22Rv1 (cell line): ENCODE data around the gene SYNJ2.
"Not testable (repeated sequence)": the region's sequence is repeated elsewhere in the genome, so short reads cannot be mapped to it uniquely, and the experiment has no call there.

Experiments
- H3K27ac ChIP-seq: fragments of 450-650 bp; 2 replicates; pipeline ENCODE4 v1.5.1; 2017
- ZFX ChIP-seq: fragments of 450-650 bp; IDR thresholded peaks from 2 replicates; pipeline ENCODE4 v1.6.1; 2017; ENCODE audit warnings: antibody characterized with exemption, borderline replicate concordance
- TF ChIP-seq, protein P1 (sequence below): fragments of 450-650 bp; IDR thresholded peaks from 2 replicates; pipeline ENCODE4 v1.5.1; 2017; ENCODE audit warnings: mild to moderate bottlenecking

Gene SYNJ2

DNA sequence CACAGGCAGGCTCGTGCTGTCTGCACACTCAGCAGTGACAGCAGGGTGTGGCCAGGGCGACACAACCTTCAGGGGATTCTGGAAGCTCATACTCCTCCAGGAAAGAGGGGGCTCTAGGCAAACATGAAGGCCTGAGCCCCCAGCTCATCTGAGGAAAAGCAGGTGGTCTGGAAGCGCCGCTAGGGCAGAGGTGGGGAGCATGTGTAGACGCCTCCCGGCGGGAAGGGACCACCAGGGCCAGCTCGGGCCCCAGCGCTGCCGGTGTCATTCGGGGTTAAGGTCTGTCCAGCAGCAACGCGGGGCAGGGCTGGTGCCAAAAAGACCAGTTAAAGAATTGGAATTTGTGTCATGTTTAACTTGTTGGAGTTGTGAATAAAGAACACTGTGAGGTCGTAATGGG lies 39.3 kb upstream of the SYNJ2 start:
- TF ChIP-seq ZFX = no peak
- TF ChIP-seq, protein P1, sequence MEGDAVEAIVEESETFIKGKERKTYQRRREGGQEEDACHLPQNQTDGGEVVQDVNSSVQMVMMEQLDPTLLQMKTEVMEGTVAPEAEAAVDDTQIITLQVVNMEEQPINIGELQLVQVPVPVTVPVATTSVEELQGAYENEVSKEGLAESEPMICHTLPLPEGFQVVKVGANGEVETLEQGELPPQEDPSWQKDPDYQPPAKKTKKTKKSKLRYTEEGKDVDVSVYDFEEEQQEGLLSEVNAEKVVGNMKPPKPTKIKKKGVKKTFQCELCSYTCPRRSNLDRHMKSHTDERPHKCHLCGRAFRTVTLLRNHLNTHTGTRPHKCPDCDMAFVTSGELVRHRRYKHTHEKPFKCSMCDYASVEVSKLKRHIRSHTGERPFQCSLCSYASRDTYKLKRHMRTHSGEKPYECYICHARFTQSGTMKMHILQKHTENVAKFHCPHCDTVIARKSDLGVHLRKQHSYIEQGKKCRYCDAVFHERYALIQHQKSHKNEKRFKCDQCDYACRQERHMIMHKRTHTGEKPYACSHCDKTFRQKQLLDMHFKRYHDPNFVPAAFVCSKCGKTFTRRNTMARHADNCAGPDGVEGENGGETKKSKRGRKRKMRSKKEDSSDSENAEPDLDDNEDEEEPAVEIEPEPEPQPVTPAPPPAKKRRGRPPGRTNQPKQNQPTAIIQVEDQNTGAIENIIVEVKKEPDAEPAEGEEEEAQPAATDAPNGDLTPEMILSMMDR = no peak
- H3K27ac ChIP-seq = no peak overlapping the region

DNA sequence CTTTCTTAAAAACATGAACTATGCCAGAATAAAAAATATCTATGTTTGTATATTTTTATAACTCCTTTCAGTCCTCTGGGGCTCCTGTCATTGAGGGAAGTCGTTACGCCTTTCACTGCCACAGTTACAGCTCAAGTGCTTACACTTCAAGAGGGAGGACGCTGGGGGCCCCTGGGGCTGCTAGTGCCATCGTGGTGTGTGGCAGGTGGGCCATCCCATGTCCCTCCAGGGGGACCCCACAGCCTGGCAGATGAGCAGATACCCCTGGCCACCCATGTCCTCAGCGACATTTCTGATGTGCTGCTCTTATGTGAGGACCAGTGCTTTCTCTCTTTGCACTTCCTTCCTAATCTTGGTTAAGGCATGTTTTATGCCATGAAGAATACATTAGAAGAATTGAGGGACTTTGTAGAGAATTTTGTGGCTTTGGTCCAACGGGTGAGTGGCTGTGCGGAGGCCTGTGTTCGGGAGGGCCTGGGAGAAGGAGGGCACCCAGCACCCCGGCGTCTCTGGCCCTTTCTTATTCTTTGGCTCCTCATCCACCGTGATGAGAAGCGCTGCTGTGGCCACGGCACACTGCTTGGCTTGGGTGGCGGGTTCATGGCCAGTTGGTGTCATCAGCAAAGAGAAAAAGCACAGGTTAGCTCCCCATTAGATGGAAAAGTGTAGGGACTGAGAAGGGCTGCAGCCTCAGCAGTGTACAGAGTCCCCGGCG lies 38.3 kb upstream of the SYNJ2 start:
- no peak overlapping the region for H3K27ac ChIP-seq
- TF ChIP-seq, protein P1 = no peak
- TF ChIP-seq ZFX = no peak

DNA sequence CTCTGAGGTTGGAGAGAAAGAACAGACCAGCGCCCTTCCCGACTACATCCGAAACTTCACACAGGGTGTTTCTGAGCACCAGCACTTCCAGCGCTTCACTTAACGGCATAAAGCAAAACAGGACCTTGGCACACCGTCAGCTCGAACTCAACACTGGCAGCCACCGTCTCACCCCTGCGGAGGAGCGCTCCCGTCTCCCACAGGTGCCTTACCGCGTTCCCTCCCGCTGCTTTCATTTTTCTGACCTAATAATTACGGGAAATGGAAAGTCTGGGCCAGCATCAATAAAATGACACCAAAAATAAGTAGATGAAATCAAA lies 37.7 kb upstream of the SYNJ2 start:
- H3K27ac ChIP-seq = no peak overlapping the region
- TF ChIP-seq ZFX = no peak
- TF ChIP-seq, protein P1 = no peak

DNA sequence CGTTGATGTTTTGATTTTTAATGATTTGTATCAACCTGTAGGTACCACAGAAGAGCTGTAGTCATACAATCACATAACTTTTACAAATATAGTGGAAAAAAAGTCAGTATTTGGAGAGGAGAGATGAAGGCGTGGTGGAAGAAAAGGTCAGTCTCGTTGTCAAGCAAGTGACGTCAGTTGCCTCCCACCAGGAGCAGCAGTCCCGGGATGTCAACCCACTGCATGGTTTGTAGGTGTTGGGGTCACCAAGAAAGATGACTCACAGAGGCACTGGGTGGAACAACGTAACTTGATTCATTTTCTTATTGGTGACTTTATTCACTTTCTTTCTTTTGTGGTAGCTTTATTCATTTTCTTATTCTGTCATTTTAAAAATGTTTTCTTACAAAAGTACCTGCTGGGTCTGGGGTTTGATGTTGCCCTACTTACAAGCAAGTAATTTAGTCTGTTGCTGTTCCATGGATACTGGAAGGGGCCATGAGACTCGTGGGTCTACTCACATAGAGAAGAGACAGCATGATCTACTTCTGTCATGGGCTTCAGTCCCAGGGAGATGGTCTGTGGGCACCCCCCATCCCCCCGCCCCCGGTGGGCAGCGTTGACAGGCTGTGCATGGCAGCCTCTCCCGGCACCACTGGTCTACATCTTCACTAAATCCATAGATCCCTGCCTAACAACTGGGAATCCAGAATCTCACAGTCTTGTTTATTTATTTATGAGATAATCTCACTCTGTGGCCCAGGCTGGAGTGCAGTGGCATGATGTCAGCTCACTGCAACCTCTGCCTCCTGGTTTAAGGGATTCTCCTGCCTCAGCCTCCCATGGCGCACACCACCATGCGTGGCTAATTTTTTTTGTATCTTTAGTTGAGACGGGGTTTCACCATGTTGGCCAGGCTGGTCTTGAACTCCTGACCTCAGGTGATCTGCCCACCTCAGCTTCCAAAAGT lies 36.4 kb upstream of the SYNJ2 start:
- H3K27ac ChIP-seq = no peak overlapping the region
- TF ChIP-seq, protein P1 = no peak
- no peak for TF ChIP-seq ZFX

DNA sequence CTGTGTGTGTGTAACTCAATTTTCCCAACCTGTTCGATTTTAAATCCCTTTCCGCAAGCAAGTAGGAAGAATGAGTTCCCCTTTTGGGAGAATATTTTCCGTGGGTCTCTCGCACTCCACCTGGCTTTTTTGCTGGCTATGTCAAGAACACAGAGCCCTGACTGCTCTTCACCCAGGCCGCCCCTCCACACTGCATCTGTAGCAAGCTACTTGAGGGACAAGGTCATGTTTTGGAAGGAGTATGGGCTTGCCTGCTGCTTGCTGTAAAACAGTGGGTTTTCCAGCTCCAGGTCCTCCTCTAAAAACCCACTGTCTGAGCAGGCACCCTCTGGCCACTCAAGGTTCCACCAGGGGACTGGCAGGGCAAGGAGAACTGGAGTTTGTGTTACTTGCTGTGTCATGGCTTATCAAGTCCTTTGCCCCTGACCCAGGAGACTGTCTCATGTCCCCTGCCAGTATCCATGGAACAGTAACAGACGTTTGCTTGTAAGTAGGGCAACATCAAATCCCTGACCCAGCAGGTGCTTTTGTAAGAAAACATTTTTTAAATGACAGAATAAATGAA lies 35.5 kb upstream of the SYNJ2 start:
- no peak for TF ChIP-seq ZFX
- TF ChIP-seq, protein P1 = no peak
- no peak overlapping the region for H3K27ac ChIP-seq

DNA sequence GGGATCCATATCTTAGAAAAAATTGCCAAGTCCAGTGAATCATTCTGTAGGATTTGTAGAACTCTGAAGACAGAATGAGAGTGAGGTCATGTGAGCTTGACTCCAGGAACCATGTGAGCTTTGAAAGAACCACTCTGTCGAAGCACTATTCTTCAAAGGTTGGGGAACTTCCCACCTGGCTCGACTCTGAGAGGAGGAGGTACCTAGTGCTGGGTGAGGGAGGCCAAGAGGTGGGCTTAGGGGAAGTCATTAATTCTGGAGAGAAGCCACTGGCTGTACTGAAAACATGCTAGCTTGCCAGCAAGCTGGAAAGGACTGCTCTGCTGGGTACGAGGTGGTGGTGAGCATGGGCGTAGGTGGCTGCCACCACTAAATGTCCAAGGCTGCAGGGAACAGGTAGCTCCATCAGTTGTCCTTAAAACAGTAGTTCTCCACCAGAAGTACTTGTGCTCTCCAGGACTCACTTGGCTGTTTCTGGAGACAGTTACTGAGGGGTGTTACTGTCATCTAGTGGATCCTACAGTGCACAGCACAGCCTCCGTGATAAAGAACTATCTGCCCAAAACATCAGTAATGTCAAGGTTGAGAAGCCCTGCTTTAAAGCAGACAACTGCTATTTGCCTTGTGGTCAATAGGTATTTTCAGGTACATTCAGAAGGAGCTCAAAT lies 34.7 kb upstream of the SYNJ2 start:
- TF ChIP-seq ZFX = no peak
- TF ChIP-seq, protein P1 = peak; percentile 45
- H3K27ac ChIP-seq = no peak overlapping the region

DNA sequence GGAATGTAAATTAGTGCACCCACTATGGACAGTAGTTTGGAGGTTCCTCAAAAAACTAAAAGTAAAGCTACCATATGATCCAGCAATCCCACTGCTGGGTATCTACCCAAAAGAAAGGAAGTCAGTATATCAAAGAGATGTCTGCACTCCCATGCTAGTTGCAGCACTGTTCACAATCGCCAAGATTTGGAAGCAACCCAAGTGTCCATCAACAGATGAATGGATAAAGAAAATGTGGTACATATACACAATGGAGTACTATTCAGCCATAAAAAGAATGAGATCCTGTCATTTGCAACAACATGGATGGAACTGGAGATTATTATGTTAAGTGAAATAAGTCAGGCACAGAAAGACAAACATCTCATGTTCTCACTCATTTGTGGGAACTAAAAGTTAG lies 30.8 kb upstream of the SYNJ2 start:
- not testable (repeated sequence) for H3K27ac ChIP-seq
